Activated CD4-positive, alpha-beta T cell treated with anti-CD3 and anti-CD28 coated beads for 1 hour (primary cell): ENCODE measurements around the gene PTPRG.

ENCODE experiments used
- DNase-seq: peaks from one replicate; pipeline ENCODE4 v3.0.0-alpha.2; 2020

The PTPRG gene

DNA sequence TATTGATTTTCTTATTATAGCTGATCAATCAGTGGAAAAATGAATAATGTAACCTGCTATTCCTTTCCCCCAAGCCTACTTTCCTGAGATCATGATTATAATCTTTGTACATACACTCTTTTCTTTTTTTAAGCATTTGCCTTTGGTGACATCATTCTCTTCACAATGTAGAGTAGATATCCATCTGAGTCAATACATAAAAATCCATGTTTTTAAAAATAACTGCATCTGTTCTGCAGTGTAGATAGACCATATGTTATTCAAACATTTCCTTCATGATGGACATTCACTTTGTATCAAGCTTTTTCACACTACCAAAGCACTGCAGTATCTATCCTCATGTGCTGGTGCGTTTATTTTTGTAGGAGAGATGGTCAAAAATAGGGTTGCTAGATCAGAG, 211.1 kb downstream of the PTPRG start:
- DNase-seq: no peak

DNA sequence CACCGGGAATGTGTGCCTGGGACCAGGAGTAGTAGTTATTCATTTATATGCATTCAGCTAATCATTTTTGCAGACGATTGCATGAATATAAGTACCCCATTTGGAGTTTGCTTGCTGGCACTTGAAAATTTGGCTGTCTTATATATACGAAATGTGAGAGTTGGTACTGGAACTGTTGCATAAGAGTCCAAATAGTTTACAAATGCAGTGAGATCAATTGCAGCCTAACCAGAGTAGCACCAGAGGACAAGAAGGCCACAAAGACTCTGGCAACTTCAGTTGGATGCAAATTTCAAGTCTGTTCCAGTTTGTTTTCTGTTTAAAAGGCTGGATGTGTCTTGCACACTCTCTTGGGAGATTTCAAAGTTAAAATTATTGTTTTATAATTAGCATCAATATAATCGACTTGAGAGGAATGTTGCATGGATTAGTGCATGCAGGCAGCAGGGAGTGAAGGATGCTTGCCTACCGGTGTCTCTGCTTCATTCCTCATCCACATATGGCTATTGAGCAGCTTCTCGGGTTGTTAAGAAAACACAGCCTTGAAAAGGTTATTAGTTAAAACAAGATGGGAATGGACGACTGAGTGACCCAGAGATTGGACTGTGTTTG, 213.0 kb downstream of the PTPRG start:
- DNase-seq: no peak

DNA sequence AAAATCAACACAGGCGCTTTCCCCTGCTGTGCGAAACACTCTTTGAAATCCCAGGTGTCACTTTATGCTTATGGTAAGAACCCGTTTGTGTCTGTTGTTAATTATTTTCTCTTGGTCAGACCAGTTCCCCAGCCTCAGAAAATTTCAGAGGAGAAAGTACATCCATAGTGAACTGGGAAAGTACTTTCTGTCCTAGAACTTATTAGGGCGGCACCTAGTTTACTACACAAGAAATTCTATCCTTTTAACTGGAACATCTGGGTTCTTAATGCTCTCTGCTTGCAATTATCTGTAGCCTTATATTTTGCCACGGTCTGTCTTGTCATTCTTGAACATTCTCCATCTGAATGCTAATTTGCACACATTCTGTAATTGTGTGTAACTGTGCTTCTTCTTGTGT, 215.0 kb downstream of the PTPRG start:
- DNase-seq: no peak

DNA sequence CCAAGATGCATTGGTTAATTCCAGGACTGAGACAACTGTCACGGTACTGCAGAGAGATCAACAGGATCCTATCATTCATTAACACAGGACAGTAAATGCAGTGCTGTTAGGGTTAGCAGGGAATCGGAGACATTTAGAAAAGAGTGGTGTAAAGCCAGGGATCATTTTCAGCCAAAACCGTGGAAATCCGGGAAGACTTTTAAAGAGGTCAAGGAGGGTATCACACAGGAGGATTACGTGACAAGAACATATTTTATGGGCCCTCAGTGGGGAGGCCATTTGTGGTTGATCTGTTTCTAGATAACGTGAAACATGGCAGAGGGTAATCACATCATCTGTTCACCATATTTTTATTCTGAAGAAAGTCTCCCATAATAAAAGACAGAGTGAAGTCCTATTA, 216.1 kb downstream of the PTPRG start:
- no peak for DNase-seq

DNA sequence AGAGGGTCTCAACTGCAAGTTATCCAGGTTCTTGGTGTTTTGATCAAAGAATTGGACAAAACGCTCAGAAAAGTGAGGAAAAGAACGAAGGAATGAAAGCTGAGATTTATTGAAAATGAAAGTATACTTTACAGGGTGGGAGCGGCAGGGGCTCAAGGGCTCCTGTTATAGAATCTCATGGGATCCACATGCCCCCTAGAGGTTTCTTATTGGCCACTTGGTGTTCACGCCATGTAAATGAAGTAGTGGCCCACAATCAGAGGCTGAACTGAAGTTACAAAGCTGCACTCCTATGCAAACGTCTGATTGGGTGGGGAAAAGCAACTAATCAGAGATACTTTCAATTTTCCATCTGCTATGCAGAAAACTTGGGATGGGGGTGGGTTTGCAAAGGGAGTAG, 216.7 kb downstream of the PTPRG start:
- DNase-seq: no peak

DNA sequence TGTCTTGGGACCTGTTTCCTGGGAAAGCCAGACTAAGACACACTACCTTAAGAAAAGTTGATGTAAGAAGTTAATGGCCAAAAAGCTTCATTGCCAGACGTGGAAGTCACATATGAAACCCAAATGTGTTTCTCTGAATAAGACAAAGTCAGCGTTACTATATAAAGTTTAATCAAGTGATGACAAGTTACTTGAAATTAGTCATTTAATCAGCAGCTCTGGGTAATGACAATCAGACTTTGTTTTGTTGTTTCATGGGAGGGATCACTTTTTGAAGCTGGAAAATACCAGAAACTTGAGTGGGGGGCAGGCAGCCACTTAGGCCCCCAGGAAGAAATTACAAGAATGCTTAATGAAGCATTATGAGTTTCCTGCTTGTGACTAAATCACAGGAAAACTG, 218.6 kb downstream of the PTPRG start:
- DNase-seq: no peak

DNA sequence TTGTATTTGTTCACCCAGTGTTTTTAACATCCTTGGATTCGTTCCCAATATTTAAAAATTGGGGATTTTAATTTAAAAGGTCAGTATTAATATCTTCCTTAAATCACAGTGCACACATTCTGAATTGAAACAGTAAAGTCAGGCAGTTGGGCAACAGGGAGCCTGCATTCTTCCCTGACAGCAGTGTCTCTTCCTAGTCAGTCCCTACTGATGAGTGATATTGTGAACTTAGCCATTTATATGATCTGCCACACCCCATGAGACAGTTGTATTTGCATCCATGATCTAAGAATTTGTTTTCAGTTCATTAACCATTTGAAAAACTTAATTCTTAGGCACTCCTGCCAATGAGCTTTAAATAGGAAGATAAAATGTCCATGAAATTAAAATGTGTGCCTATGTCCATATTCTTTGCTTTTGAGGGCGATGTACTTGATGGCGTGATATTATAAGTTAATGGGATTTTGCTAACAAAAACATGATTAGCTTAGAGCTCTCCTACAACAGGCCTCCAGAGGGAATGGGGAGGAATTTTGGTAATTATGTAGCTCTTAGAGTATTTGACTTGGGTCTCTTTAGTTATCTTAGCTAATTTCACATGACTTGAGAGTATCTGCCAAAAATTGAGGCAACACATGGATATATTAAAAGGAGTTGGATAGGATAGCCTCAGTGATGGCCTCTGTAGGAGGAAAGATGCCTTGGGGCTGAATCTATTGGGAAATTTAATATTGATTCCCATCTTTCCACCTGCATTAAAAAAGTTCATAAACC, 219.3 kb downstream of the PTPRG start:
- no peak for DNase-seq

DNA sequence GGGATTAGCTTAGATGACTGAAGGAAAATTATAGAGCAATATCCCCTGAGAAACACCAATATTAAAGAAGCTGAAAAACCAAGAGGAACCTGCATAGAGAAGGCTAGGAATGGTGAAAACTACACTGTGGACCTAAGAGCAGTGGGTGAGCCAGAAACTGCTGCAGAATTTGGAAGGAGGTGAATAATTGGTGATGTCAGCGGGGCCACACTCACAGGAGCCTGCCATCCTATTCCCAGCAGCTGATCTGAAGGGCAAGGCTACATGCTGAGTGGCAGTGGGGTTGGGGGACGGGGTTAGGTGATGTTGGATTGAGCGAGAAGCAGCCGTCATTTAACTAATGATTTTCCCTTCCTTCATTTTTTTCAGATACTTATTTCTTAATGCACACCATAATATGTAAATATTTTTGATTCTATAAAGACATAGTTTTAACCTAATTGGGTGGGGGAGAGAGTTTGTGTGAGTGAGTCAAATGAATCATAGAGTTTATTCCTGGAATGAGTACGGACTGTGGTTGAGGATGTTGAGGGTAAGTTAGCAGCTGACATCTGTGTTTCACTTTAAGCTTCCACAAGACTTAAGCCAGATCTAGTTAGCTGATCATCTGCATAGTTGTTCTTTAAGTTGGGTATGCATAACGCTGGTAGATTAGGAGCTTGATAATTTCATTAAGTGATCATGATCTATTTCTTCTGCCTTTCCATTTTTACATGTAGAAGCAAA, 222.8 kb downstream of the PTPRG start:
- DNase-seq: no peak

DNA sequence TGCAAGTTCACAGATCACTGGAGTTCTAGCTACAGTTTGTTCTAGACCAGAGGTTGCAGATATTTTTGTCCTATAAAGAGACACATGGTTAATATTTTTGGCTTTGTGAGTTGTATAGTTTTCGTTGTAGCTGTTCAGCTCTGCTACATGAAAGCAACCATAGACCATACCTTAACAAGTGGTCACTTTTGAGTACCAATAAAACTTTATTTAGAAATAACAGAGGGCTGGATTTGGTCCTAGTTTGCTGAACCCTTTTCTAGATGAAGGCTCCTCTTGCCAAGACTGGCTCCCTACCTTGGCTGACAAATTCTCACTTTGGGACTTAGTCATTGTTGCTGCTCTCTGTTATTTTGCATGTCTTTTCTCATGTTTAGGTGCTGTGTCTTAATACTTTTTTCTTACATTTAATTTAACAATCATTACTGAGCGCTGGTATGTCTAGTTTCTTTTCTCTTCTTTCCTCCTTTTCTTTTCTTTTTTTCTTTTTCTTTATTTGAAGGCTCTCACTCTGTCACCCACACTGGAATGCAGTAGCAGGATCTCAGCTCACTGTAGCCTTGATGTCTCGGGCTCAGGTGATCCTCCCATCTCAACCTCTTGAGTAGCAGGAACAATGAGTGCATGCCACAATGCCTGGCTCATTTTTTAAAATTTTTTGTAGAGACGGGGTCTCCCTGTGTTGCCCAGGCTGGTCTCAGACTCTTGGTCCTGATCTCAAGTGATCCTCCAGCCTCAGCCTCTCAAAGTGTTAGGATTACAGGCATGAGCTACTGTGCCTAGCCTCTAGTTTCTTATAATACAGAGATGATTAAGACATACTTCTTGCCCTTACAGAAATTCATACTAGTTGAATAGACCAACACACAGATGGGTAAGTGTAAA, 227.5 kb downstream of the PTPRG start:
- no peak for DNase-seq

DNA sequence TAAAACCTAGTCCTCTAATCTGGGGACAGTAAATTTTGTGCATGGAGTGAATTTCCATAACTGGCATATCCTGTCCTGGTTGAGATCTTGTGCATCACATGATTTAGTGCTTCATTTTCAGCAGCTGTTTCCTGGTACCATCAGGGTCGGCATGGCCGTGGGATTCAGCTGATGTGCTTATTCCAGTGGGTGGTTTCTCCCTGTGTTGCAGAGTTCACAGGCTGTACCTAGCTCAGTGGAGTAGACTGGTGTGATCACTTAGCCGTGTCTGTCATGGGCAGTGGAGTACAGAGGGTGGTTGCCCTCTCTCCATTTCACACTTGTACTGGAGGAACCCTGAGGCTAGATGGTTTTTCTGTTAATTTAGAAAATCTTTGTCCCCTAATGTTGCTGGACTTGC, 228.5 kb downstream of the PTPRG start:
- DNase-seq: no peak

DNA sequence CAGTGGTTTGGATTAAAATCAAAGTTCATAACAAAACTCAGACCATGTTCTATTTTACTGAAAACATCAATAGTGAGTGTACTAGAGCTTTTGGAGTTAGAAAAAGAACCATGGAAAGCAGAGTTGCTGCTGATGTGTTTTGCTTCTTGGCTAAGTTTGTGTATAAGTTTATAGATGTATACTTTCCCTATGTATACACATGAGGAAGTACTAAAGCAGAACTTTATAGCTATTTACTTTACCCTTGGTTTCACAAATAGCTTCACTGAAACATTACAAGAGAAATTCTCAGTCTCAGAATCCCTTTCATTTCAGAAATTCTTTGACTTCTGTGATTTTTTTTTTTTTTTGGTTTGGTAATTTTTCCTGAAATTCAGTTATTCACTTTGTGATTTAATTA, 229.0 kb downstream of the PTPRG start:
- no peak for DNase-seq

DNA sequence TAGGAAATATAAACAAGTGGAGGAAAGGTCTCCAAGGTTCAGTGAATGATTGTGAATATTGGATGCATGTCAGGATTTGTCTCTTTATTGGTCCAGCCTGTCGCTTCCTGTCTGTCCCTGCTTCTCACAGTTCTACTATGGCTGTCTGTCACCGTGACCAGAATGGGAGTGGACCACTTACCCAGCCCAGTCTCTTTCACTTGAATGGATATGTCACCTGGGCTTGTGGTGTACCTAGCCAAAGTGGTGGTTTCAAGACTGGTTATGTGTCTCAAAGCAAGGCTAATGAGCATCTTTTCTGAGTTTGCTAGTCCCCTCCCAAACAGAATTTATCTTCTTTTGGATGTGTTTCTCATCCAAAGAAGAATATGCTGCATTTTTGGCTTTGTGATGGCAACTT, 231.7 kb downstream of the PTPRG start:
- DNase-seq: no peak

DNA sequence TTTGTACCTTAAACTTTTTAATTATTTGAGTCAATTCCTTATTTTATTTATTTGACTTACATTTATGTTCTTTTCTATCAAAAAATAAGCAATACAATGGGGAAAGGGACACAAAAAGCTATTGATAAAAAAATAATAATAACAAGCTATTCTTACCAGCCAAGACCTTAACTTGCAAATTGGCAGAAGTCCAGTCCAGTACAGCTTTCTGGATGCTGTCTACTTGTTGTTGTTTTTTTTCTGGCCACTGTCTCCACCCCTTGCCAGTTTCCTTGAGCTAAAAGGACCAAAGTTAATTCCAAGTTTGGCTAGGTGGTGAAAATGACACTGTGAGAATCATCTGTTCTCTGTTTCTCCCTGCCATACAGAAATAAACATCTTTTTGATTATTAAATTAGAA, 232.2 kb downstream of the PTPRG start:
- no peak for DNase-seq

DNA sequence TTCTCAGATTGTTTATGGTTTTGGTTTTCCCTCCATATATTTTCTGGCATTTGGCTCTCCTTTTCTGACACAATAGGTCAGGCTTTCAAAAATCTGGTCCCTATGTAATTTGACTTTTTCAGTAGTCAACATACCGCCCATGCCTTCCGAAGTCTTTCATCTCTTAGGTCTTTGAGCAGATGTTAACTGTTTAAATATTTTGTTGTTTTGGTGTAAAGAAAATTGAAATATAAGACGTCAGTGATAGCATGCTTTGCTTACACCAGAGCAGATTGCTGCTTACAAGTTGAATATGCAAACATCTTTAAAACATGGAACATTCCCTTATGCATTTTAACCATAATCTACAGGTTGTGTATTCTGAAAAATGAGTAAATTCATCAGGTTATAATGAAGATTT, 233.0 kb downstream of the PTPRG start:
- no peak for DNase-seq

DNA sequence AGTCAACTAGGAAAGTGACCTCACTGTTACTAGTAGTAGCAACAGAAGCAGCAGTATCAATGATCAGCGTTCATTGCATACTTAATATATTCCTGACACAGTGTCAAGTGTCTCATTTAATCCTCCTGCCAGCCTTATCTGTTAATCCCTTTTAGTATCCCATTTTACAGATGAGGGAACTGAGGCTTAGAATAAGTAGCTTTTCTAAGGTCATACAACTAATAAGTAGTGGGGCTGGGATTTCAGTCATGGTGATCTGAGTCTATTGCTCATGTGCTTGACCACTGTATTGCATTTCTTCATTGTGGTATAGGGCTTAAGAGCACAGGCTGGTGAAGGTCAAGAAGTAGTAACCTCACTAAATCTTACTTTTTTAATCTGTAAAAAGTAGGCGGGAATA, 233.6 kb downstream of the PTPRG start:
- DNase-seq: no peak

DNA sequence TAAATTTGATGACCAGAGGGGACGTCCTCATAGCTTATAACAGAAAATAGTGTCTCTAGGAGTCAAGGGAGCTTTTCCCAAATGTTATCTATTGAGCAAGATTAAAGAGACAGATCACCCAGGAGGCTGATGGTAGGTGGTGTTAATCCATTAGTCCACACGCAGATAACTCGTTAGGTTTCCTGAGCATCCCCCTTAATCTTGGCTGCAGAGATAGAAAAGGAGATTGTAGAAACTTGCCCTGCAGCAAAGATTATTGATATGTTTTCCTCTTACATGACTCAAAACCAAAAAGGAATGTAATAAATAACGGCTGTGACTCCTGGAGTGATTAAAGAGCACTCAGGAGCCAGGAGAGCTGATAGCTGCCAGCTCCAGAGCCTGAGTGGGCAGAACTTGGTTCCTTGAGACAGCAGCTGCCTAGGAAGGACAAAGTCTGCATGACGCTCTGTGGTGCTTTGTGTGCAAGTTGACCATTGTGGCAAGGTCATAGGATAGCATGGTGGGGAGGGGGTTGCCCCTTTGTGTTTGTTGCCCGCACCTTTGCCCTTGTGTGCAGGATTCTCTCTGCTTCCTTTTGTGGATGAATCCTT, 234.8 kb downstream of the PTPRG start:
- DNase-seq: no peak

DNA sequence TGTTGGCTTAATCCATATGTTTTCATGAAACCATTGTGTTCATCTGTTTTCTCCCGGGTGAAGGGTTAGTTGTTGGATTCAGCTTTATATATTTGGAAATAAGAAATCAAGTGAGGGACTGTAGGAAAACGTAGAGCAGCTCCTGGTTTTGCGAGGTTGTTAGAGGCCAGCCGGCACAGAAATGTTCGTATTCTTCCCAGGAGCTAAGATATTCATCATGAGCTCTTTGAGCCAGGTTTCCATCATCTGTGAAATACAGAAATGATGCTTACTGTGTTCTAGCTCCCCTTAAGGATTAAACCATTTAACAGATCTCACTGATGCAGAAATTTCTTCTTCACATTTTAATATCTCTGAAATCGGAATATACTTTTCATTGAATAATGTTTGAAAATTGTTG, 235.5 kb downstream of the PTPRG start:
- no peak for DNase-seq

DNA sequence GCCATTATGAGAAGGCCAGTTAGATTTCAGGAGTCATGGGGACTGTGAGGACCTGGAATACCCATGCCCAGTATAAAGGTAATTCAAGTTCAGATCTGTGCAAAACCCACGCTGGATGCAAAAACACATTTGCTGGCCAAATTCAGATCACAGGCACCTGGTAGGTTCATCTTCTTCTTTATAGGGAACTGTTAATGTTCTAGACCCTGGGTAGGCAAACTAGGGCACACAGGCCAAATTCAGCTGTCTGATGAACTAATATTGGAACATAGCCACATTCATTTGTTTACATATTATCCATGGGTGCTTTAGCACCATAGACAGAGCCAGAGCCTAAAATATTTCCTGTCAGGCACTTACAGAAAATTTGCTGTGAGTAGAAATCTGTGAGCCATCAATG, 241.4 kb downstream of the PTPRG start:
- DNase-seq: no peak

DNA sequence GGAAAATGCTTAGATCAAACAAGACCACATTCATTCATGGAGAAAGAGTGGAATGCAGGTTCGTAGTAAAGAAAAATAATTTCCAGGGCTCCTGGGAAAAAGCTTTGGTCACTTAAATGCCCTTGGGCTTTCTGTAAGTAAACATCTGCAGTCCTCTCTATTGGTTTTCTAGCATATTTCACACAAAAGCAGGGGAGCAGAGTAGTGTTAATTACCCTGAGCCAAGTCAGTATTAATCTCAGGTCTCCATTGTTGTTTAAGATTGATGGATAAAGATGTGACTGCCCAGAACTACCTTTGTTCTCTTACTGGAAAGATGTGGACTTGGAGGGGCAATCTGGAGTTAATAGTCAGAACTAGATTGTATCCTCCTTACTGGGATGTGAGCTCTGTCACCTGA, 242.6 kb downstream of the PTPRG start:
- DNase-seq: no peak

DNA sequence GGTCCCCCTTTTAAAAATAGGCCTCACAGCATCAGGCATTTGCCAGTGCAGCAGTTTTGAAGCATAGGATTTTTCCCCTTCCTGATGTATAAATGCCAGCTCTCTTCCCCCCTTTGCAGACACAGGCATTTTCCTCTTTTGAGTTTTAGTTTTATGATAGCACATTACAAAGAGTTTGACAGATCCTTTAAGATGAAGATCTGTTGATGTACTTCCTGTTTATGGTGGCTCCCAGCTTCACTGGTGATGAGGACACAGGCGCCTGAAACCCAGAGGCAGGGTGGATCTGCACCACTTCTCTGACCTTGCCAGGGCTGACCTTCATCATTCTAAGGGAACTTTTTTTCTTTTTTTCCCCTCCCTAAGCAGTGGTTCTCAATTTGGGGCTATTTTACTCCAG, 243.4 kb downstream of the PTPRG start:
- DNase-seq: no peak

DNA sequence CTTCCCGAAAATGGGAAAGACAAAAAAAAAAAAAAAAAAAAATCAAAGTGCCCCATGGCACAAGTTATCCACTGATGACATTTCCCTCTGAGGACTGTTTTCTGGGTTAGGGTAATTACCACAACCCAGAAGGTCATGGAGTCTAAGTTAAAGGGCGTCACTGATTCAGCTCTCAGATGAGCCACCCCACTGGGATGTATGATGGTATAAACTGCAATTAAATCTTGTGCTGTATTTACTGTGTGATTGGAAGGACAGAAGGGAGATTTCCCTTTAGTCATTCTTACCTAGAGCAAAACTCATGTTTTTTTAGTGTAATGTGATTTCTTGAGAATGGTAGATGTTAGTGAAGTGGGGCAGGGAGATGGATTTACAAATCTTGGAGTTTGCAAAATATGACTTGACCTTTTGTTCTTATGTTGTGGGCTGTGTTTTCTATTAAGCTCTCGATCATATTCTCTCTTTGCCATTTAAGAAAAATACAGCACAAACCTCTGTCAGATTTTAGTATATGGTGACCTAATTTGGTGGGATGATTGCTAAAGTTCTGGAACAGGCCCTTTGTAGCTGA, 244.2 kb downstream of the PTPRG start:
- DNase-seq: no peak

DNA sequence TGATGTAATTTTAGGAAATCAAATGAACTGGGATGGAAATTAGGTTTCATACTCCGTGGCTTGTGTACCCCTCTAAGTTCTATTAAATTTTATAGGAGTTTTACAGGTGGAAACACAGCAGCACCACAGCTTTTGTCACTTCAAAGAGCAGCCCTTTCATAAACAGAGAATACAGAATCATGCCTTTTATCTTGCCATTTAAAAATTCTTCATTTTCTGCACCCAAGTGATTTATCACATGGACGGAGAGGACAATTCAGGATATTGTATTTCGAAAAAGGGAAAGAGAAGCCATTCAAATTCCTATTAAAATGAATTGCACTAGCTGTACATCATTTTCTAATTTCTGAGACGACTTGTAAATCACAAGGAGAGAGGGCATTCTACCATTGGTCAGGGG, 245.4 kb downstream of the PTPRG start:
- no peak for DNase-seq

DNA sequence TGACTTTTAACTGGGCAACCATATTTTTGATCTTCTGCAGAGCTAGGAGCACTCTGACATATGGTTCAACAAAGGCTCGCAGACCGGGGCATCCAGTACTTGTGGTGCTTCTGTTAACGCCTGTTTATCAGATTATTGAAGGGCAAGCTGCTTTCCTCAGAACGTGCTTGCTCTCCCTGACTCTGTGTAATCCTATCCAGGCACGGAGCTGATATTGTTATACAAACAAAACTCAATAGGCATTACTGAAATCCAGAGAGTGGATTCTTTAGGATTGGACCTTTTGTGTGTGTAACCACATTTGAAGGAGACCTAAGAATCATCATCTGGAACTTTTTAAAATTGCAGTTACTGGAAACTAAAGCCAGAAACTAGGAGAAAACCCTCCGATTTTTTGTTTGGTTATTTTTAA, 246.5 kb downstream of the PTPRG start:
- DNase-seq: no peak
